CD1c-positive myeloid dendritic cell (primary cell): ENCODE results near the gene DNAAF8.

Experiments used
- DNase-seq: peaks from one replicate; pipeline ENCODE4 v3.0.0-alpha.2; 2016; ENCODE audit errors: extremely low spot score

The DNAAF8 gene

DNA sequence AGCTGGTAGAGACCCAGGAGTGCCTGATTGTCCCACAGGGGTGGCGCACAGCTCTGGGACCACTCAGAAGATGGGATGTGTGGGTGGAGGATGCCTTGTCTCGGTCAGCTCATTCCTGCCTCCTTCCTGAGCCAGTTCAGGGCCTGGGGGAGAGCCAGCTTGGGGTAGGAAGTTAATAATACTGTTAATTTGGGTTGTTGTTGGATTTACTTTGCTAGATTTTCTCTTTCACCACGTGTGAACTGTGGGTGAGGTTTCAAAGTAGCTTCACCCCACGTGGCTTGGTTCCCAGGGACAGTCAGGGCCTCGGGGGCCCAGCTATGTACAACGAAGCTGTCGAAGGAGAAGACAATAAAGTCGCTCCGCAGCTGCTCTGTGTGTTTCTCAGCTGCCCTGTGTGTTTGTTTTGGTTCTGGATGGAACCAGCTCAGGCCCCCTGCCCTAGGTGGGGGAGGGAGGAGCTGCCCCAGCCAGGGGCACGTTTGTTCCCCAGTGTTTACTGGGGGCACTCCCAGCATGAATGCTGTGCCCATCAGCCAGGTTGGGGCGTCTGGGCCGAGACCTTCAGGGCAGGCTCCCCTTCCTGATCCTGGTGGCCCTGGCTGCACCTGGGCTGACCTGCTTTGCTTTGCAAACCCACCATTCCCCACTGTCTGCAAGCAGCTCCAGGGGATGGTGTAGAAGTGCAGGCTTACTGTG, 38.7 kb upstream of the DNAAF8 start:
- DNase-seq = no peak

DNA sequence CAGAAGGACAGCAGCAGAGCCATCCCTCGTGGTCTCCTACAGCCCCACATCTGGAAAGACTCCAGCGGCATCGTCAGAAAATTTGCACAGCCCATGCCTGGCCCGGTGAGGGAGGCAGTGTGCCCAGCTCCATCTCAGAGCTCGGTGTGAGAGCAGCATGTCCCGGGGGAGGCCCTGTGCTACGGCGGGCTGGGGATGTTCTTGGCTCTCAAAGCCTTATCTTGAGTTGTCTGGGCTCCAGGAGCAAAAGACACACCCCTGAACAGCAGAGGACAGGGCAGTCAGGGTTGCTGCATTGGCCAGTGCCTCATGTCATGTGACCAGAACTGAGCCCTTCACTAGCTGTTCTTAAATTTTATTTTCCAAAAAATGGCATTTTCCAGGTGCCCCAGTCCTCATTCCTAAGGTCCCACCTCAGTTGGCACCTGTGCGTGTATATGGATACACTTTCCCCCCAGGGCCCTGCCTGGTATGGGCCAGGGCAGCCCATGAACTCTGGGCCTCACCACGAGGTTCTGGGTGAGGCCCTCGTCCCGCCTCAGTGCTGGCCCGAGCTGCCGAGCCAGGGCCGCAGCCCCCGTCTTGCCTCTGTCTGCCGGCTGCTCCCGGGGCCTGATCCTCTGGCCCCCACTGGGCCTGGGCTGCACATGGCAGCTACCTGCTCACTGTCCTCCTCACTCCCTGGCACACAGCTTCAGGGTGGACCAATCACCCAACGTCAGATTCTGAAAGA, 38.0 kb upstream of the DNAAF8 start:
- no peak for DNase-seq

DNA sequence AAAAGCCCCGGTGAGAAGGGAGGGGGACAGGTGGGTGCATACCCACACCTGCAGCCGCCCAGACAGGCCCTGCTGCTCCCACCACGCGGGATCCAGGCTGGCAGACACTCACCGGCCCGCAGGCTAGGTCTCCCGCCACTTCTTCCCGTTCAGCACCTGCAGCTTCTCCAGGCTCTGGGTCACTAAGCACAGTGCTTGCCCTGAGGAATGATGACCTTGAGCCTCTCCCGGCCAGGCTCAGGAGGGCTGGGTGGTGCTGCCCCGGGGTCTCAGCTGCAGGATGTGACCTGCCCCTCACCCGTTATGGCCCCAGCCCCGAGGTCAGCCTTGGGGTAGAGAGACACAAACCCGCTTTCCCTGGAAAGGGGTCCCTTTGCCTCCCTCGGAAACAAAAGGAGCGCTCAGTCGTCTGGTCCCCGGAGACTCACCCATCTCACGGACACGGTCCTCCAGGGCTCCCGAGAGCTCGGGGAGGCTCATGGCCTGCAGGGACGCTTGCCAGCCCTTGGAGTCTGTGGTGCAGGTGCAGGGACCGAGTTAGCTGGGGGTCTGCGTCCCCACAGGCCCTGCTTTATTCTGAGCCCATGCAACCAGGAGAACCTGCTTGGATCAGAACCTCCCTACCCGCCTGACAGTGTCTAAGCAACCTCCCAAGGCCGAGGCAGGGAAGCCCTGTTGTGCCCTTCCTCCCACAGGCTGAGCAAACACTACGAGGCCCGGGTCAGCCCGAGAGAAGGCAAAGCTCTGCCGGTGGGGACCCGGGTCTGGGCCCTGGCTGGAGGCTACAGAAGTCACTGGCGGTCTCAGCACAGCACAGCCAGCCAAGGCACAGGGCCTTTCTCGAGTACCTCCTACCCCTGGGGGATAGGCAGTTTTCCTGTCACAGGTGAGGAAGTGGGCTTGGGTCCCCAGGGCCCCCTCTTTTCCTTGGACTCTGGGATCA, 37.2 kb upstream of the DNAAF8 start:
- DNase-seq = no peak

DNA sequence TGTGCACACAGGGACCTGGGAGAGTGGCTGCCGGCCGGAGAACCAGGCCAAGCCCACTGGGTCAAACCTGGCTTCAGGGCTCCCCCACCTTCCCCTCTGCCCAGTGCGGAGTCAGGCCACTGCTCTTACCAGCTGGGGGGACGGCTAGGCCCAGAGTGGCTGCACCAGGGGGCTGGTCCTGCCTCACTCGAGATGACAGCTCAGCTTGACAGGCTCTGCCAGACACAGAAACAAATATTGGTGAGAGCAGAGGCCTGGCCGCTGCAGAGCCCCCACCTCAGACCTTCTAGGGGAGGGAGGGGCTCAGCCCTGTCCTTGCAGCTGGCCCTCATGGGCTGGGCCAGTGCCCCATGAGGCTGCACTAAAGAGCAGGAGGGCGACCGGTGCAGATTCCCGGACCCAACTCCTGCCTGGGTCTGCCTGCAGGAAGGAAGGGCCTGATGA, 36.5 kb upstream of the DNAAF8 start:
- DNase-seq = no peak

DNA sequence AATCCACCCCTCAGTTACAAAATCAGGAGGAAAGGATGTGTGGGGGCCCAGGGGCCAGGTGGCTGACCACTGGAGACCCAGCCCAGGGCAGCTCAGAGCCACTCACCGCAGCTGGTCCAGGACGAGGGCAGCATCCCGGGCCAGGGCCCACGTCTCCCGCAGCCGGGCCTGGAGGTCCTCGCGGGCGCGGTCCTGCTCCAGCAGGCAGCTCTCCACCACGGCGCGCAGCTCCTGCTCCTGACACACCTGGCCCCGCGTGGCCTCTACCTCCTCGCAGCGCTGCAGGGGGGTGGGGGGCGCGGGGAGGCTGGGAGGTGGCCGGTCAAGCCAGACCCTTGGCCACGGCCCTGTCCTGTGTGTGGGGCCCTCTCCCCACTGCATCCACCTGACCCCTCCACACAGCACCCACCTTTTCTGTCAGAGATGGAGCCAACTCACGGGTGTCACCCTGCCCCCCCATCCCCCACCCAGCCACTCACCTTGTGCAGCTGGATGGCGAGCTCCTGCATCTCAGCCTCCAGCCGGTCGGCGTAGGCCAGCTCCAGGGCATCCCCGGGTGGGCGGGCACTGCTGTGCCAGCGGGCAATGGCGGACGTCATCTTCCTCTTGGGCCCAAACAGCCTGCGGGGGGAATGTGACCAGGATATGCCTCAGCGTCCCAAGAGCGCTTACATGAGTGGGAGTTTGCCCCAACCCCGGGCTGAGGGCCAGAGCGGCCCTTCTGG, 35.9 kb upstream of the DNAAF8 start:
- DNase-seq = no peak

DNA sequence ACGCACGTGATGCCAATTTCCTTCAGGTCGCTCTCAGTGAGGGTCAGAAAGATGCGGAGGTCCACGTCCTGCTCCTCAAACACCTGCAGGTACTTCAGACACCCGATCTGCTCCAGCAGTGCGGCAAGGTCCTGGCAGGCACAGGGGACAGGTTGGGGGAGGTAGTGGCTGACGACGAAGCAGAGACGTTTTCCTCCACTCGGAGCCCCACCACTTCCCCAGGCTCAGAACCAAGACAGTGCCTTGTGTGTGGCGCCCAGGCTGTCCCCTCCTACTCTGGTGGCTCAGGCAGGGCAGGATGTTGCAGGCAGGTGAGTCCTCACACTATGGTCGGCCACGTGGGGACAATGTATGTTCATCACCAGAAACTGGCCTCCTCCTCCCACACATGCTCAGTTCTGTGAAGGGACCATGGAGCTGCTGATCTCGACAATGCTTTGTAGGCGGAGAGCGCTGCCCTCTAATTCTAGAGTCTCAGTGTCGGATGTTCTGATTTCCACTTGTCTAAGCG, 35.2 kb upstream of the DNAAF8 start:
- no peak for DNase-seq

DNA sequence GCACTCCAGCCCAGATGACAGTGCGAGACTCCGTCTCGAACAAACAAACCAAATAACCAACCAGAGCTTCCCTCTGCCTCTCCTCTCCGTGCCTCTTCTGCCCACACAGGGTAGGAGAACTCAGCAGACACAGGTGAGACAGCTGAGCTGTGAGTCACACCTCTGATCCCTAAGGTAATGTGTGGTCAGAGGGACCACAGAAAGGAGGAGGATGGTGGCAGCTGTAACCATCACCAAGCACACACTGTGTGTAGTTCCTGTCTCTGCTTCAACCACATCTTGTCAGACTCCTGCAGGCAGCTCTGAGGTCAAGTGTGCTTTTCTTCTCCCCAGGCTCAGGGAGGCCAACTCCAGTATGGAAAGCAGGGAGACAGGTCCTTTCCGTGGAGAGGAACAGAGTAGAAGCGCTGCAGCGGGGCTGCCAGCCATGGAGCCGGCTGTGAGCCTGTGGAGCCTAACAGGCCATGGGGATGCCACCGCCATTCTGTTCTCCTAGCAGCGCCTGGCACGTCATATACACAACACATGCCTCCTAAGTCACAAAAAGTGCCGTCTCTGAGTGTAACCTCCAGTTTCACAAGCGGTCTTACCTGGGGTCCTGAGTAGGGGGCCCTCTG, 33.8 kb upstream of the DNAAF8 start:
- DNase-seq = no peak

DNA sequence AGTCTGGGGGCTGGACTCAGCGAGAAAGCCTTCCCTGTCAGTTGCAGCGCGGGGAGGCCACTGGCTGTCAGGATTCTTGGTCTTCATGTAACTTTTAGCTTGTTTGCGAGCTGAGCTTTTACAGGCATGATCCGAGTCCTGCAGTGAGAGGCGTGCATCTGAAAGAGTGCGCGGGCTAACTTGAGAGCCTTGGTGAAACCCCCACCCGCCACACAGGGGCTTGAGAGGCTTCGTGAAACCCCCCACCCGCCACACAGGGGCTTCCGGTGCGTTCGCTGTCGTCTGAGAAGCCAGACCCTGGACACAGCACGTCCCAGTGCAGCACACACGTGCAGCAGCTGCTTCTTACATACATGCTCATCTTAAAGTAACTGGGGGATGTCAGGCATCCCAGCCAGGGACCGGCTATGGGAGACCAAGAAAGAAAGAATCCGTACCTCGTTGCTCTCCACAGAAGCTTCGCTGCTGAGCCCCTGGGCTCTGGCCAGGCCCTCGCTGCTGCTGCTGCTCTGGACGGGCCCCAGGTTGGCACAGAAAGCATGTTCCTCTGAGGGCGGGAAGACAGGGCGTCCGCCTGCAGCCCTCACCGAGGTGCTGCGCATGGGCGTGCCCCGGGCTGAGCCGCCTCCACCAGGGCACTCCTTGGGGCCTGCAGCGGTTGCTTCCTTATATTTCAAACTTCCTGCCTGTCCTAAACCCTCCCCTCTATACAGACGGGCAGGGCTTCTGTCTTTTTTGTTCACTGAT, 33.2 kb upstream of the DNAAF8 start:
- DNase-seq = no peak

DNA sequence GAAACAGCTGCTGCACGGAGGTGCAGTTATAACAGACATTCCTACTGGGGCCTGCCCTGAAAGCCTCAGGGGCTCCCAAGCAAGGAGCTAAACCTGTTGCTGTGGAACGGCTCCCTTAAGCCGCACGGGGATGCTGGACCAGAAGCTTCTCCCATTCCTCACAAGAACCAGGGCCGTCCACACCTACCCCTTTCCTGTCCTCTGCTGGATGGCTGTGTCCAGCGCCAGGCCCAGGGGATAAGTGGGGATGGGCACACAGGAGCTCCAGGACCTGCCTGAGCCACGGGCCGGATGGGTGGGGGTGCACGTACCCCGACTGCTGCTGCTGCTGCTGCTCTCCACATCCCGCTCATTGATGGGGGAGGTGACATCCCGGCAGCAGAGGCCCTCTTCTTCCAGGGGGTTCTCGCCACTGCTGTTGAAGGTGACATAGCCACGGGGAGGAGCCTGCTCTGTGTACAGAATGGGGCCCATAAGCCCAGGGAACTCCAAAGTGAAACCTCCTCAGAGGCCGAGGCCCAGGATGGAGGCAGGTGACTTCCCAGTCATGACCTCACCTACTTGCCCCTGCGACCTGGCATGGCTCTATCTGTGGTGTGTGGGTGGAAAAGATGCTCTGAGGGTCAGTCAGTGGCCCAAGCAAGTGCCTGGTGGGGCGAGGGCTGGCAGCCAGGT, 32.4 kb upstream of the DNAAF8 start:
- no peak for DNase-seq

DNA sequence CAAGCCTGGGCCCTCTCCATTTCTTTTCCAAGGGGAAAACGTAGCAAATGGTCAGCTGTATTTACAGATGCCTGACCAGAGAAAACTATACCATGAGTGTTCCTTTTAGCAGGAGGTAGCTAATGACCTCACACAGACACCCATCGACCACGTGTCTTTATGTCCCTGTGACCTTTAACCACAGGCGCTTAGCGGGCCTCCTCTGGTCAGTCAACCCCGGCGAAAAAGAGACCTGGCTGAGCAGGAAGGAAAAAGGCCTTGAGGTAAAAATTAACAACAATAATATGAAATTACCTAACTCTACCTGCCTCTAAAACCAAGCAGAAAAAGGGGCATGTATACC, 31.9 kb upstream of the DNAAF8 start:
- no peak for DNase-seq

DNA sequence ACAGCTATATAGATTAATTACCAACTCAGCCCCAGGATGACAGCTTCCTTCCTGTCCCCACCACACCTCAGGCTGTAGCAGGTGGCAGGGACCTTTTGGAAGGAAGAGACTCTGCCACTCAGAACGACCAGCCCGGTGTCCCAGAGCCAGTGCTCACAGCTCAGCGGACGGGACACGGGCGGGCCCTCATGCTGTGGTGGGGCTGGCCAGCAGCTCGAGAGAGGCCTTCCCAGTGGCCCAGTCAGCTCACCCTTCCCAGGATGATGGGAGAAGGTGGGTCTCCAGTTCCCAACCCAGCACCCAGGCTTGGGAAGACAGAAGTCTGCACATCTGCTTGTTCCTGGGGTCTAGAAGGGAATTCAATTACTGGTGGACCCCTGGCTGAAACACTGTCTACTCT, 30.4 kb upstream of the DNAAF8 start:
- no peak for DNase-seq

DNA sequence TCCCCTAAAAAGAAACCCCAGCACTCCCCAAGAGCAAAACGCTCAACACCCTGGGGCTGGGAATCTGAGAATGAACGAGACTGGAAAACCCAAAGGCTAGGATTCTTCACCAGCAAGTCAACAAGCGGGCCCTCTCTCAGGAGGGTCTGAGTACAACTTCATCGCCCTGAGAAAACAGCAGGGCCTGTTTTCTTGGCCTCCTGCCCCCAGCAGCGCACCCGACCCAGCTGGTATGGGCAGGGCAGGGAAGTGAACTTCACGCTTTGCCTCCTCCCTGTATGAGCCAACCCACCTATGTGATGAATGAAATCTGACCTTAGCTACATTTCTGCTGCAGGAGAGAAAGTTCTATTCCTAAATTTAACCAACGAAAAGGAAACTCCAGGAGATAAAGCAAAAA, 29.8 kb upstream of the DNAAF8 start:
- no peak for DNase-seq

DNA sequence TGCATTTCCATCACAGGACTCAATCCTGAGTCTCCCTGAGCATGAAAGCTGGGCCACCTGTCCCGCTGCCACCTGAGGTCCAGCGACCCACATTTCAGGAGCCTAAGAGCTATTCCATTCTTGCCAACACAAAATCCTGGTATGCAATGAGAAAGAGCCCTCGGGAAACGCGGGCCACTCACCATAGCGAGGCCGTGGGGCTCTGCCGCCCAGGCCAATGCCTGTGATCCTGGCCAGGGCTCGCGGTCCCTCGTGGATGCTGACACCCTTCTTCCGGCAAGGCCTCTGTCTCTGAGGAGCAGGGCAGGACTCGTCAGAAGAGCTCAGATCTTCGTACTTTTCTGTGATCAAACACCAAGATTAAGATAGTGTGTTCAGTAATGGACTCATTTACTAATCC, 29.4 kb upstream of the DNAAF8 start:
- DNase-seq = no peak

DNA sequence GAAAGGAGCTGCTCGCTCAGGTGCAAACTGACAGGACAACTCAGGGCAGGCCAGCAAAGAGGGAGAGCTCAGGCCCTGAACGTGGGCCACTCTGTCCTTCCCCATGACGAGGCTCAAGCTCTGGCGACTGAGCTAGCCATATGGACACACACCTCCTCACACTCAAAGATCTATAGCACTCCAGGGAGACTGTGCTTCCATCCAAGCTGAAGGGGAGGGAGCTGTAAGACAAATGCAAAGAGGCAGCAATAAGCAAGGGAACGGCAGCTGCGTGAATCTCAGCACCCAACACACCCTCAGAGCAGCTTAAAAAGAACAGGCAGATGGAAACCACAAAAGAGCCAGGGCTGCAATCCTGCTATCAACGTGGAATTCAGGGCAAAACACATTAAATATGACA, 27.5 kb upstream of the DNAAF8 start:
- DNase-seq = no peak

DNA sequence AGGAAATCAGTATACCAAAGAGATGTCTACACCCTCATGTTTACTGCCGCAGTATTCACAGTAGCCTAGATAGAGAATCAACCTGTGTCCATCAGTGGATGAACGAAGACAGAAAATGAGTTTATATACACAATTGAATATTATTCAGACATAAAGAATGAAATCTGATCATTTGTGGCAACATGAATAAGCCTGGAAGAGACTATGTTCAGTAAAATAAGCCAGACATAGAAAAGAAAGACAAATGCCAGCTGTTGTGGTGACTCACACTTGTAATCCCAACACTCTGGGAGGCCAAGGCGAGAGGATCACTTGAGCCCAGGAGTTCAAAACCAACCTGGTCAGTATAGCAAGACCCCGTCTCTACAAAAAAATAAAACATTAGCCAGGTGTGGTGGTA, 24.9 kb upstream of the DNAAF8 start:
- no peak for DNase-seq

DNA sequence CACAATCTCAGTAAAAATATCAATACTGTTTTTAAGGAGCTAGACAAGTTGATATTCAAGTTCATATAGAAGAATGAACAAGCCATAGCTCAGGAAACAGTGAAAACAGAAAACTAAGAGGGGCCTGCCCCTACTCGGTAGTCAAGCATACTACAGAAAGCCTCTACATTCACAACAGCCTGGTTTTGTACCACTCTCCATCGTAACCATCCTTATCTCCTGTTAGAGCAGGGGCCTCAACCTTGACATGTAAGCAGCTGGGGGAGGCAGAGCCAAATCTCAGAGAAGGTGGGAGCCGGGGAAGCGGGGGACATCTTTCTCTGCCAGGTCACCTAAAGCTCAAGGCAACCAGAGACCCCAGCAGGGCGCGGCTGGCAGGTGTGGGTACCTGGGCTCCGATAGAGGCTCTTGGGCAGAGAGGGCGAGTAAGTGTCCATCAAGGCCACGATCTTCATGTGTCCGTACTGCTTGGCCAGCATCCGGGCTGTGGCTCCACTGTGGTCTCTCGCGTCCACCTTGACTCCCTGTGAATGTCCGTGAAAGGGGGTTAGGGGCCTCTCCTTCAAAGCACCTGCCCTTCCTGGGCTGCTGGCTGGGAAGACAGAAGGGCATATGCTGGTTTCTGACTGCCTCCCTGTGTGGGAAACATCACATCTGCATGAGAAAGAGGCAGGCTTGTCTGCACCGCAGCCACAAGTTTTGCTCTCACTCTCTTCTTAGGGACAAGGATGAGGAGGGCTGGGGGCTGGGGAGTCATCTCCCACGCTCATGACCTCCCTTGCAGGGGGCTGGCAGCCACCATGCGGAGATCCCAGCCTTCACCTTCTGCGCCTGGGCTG, 20.5 kb upstream of the DNAAF8 start:
- DNase-seq = no peak

DNA sequence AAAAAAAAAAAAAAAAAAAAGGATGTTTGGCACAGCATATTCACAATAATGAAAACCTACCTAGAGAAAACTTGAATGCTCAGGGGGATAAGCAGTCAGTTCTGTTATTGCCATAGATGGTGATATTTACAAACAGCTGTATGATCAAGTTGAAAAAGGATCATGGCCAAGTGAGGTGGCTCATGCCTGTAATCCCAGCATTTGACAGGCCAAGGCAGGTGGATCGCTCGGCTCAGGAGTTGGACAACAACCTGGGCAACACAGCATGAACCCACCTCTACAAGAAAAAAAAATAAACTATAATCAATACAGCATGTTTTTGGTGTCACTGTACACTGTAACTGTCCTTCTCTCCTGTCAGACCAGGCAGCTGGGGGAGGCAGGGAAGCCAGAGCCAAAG, 19.3 kb upstream of the DNAAF8 start:
- DNase-seq = no peak

DNA sequence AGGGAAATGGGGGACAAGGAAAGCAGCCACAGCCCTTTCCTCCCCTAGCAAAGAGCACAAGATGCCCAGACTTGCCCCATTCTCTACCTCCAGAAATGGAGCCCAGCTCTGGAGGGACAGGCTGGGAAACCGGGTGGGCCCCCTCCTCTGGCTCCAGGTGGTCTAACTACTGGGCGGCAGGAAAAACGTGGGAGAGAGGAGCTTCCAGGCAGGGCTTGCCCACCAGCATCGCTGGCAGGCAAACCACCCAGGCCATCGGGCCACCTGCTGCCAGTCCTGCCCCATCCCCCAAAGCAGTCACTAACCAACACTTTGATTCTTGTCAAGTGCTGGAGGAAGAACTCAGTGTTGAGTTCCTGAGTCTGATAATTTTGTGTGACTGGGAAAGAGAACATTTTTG, 15.9 kb upstream of the DNAAF8 start:
- no peak for DNase-seq
